HG03064 (cell line): ENCODE data around the gene MYLK4.

Experiments used
- ATAC-seq: cut with Tn5 transposase; IDR thresholded peaks from one replicate; pipeline ENCODE4 v1.9.1; 2021; ENCODE audit warnings: low read depth; ENCODE audit not compliant: unreplicated experiment

Gene MYLK4

GRCh38 chr6:2713473-2714110 is 37.1 kb downstream of the MYLK4 start:
- ATAC-seq, result no peak

DNA sequence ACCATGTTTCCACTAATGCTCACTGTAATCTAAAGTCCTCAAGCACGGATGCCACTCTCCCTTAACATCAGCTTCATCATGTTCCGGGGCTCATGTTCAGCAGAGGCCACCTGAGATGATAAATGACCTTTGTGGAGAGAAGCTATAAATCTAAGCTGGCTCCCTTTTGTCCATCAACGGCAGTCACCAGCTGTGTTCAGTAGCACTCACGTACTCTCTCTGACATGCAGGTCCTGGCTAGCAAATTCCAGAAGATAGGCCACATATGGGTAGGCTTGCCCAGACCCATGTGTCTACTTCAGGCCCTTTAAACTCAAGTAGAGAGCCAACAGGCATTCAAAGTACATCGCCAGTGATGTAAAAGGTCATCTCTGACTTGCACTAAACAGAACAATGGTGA is 38.6 kb downstream of the MYLK4 start:
- ATAC-seq, result no peak

- no peak for ATAC-seq
Observed at GRCh38 chr6:2710412-2710811, 40.3 kb downstream of the MYLK4 start.

GRCh38 chr6:2708456-2708855 is 42.3 kb downstream of the MYLK4 start:
- ATAC-seq, result no peak

GRCh38 chr6:2706558-2706957 is 44.2 kb downstream of the MYLK4 start:
- no peak for ATAC-seq

GRCh38 chr6:2705256-2705655 is 45.5 kb downstream of the MYLK4 start:
- ATAC-seq, result no peak

GRCh38 chr6:2697291-2697690 is 53.4 kb downstream of the MYLK4 start:
- ATAC-seq, result no peak

DNA sequence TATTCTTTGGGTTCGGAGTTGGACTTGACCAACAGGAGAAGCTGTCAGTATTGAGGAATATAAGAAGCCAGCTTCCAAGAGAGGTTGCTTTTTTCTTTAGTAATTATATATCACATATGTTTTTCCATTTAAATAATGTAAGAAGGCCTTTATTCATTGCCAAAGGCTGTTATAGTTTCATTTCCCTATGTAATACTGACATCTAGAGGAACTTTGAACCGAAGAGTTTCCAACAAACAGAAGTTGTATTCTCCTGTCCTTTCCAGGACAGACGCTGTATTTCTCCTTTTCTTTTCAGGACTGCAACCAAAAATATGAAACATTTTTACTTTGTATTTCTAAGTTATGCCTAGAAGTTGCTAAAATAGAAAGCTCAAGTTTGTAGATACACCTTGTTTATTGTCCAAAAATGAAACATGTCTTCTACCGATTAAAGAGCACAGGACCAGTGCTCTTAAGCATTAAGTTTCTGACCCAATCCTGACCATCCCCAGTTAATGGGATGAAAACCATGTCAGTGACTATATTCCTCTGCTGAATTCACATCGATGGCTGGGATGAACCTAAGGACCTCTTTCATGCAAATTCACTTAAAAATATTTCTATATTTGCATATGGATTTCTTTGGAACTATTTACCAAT is 55.1 kb downstream of the MYLK4 start:
- ATAC-seq, result no peak

- no peak for ATAC-seq
Observed at GRCh38 chr6:2693231-2693630, 57.5 kb downstream of the MYLK4 start.

DNA sequence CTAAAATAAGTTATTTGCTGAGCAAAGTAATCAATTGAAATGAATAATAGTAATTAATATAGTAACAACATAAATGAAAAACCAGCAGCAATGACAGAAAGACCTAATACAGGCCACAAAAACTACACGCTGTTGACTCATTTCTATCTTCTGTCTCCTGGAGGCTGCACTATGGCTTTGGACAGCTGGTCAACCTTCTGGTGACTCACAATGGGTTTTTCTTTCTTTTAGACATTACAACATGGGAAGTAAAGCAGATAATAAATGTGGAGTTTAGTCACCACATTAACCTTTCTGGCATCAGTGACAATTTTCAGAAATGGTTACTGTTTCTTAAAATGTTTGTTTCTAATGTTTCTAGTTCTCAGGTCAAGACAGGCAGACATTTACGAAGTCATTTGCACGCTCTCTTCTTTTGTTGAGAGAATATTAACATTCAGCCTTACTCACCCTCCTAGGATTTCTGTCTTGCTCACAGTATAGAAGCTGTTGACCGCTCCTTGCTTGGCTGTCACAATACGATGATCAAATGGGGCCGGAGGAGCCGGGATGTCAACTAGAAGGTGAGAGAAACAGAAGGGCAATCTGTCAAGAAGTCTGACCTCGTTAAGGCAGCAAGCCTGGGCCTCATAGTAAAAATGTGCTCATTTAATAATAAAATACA is 62.2 kb downstream of the MYLK4 start:
- no peak for ATAC-seq

GRCh38 chr6:2687456-2687855 is 63.3 kb downstream of the MYLK4 start:
- no peak for ATAC-seq

GRCh38 chr6:2686515-2686914 is 64.2 kb downstream of the MYLK4 start:
- ATAC-seq, result no peak

GRCh38 chr6:2684766-2685754 is 65.7 kb downstream of the MYLK4 start:
- no peak for ATAC-seq

DNA sequence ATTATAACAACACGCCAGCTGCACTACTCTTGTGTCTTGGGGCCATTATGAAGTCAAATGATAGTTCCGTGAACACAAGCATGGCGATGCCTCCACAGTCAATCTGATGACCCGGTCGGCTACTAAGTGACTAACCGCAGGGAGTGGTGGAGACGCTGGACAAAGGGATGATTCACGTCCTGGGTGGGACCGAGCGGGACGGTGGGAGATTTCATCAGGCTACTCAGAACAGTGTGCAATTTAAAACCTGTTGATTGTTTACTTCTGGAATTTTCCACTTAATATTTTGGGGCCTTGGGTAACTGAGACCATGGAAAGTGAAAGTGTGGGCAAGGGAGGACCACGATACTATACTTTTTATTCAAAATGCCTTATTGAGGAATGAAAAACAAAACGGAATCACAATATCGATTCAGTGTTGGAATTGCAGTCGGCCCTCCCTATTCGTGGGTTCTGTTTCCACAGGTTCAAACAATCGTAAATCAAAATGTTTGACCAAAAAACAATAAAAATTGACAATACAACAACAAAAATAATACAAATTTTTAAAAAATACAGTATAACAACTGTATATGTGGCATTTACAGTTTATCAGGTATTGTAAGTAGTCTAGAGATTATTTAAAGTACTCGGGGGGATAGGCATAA is 66.5 kb downstream of the MYLK4 start:
- no peak for ATAC-seq

DNA sequence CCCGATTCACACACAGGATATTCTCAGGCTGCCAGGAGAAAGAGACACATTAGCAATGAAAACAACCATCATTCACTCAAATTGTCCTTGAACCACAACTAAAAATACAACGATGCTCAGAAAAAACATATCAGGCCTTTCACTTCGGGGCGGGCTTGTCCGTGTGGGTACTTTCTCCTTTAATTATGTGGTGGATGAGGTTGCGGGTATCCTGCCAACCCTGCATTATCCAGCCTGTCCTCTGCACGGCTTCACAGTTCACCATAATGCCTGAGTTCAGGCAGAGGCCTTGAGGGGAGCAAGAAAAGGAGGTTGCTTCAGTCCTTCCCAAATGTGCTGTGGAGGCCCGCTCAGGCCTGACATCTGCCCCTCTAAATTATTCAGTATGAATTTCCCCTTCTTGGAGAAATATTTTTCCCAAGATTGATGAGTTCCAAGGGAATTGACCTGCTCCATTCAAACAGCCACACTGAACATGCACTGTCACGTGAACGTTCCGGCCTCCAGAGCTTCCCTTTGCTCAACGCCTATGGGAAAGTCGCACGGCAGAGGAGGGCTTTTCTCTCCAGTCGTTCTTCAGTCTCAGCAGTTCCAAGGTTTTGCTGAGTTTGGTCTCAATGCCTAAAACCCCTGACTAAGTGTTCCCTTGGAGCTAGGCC is 70.3 kb downstream of the MYLK4 start:
- no peak for ATAC-seq

DNA sequence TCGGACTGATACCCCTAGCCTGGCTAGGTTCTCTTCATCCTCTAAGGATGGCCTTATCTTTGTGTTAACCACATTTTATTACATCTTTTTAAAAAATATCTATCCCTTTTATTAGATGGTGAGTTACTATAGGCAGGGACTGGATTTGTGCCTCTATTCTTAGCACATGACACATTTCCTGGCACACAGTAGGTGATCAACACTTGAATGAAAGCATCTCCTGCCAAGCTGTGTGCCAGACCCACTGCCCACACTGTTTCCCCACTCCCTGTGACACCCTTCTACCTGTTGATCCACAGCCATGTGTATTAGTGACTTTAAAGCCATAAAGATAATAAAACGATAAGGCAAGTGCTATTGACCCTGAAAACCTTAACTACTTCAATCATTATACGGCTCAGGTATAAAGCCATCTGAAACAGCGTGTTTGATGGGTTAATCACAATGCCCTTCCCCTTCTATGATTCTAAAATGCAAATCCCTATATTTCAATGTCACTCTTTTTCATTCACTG is 73.6 kb downstream of the MYLK4 start:
- no peak for ATAC-seq

DNA sequence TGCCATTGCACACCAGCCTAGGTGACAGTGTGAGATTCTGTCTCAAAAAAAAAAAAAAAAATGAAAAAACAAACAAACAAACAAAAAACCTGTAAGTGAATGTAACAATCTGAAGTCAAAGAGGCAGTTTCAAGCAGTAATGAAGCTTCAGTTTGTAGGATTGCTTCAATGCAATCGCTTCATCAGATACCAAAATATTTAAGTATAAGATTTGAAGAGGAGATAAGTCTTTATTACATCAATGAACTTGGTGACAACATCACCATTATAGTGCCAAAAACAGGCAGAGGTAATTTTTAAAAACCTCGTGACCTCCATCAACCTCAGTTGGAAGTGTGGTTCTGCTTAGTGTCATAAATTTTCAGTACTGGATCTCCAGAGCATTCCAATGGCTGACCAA is 74.7 kb downstream of the MYLK4 start:
- no peak for ATAC-seq

- ATAC-seq, result no peak
Observed at GRCh38 chr6:2674857-2675256, 75.9 kb downstream of the MYLK4 start.

DNA sequence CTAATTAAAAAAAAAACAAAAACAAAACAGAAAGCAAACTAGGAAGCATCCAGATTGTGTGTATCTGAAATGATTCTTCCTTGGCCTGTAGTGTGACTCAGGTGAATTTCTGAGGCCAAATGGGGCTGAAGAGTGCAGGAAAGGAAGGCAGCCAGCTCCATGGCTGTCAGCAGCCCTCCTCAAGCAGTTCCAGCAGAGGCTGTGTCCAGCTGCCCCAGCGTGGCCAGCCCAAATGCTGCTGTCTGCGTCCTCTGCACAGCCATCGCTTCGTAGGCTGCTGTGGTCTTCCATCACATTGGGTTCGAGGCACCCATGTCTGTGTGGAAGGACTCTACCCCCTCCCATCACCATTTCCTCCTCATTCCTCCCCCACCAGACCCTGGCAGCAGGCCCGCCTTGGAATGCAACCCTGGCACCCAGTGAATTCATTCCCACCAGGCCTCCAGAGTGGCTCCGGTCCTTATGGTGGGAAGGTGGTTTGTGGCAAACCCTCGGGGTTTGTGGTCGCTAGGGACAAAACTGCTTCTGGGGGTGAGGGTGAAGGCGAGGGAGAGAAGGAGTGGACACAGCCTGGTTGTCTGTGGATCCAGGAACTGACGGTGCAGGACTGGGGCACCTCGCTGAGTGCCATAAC is 81.5 kb downstream of the MYLK4 start:
- no peak for ATAC-seq
